AG04450 (cell line): ENCODE measurements around the gene HIVEP3. TPM values are rescaled to one million over a fixed set of nuclear protein-coding genes. Genes with fewer than 3 reads are reported as not detected.

ENCODE experiments used
- CTCF ChIA-PET: fragments of 300-600, 350-600 bp; formaldehyde crosslinking; extraction: SDS; loops from one replicate; lab custom pipeline; 2022; ENCODE audit warnings: antibody characterized with exemption, inconsistent platforms; lab: Charles Lee
- POLR2A ChIA-PET: fragments of 350-600 bp; formaldehyde crosslinking; extraction: SDS; loops from one replicate; lab custom pipeline; 2021; ENCODE audit warnings: antibody characterized with exemption, inconsistent platforms; lab: Yijun Ruan, JAX
- DNase-seq: peaks from one replicate; pipeline ENCODE4 v3.0.0-alpha.2; 2011; ENCODE audit warnings: low read depth, low spot score
- H3K27ac ChIP-seq: one replicate; pipeline ENCODE4 v1.5.1; 2012; ENCODE audit warnings: low read depth, low read length, control low read depth
- H3K27me3 ChIP-seq: one replicate; pipeline ENCODE4 v1.6.0; 2012; ENCODE audit warnings: low read length; ENCODE audit not compliant: control insufficient read depth, insufficient read depth
- H3K4me3 ChIP-seq: 2 replicates; pipeline ENCODE4 v1.5.1; 2011; ENCODE audit warnings: mild to moderate bottlenecking, low read depth, low read length, control low read depth
- H3K9me3 ChIP-seq: 2 replicates; pipeline ENCODE4 v1.5.1; 2012; ENCODE audit warnings: low read length; ENCODE audit not compliant: control insufficient read depth, insufficient read depth
- polyA plus RNA-seq: library from polyadenylated mRNA; depleted of rRNA; stranded (reverse); fragments of >200 nt; gene quantifications from 2 replicates; pipeline ENCODE4 v1.2.3, GENCODE V29; 2011
- TF ChIP-seq, protein P1 (sequence below): IDR thresholded peaks from 2 replicates; pipeline ENCODE4 v1.5.1; 2011; ENCODE audit warnings: low read depth, low read length, control low read depth, inconsistent platforms

The HIVEP3 gene
- polyA plus RNA-seq, 1 experiment: 4.8 TPM

GRCh38 chr1:41919131-41919530, 409 bp upstream of the HIVEP3 start:
- DNase-seq: no peak
- POLR2A ChIA-PET: interaction anchor here (1.3 kb wide), 1 partner anchor 36 kb away, joined by 5 read pairs; no protein-coding TSS in a partner anchor
- Histone ChIP-seq H3K4me3 (no peak overlapping the region), H3K9me3 (0 out of 2 replicates have a peak, but pooled peaks cover 2% of the 10 kb centered on the region), H3K27me3 (no peaks in the 10 kb centered on the region), H3K27ac (no peak overlapping the region)
- CTCF ChIA-PET: interaction anchor here (0.5 to 2.2 kb wide), 4 partner anchors 13 to 345 kb away, joined by 3 to 8 read pairs (median 4); no protein-coding TSS in a partner anchor
- TF ChIP-seq, protein P1, sequence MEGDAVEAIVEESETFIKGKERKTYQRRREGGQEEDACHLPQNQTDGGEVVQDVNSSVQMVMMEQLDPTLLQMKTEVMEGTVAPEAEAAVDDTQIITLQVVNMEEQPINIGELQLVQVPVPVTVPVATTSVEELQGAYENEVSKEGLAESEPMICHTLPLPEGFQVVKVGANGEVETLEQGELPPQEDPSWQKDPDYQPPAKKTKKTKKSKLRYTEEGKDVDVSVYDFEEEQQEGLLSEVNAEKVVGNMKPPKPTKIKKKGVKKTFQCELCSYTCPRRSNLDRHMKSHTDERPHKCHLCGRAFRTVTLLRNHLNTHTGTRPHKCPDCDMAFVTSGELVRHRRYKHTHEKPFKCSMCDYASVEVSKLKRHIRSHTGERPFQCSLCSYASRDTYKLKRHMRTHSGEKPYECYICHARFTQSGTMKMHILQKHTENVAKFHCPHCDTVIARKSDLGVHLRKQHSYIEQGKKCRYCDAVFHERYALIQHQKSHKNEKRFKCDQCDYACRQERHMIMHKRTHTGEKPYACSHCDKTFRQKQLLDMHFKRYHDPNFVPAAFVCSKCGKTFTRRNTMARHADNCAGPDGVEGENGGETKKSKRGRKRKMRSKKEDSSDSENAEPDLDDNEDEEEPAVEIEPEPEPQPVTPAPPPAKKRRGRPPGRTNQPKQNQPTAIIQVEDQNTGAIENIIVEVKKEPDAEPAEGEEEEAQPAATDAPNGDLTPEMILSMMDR: no peak

- H3K27me3 ChIP-seq: no peaks in the 10 kb centered on the region
- TF ChIP-seq, protein P1: no peak
- H3K4me3 ChIP-seq: peak overlapping the region; percentile 63
- no peak overlapping the region for H3K27ac ChIP-seq
- ChIA-PET CTCF (interaction anchor here (0.5 to 1.0 kb wide), 2 partner anchors 12 to 345 kb away, joined by 3 read pairs; no protein-coding TSS in a partner anchor), POLR2A (interaction anchor here (0.6 to 1.3 kb wide), 2 partner anchors 25 to 37 kb away, joined by 5 read pairs; no protein-coding TSS in a partner anchor)
- H3K9me3 ChIP-seq: no peaks in the 10 kb centered on the region
- no peak for DNase-seq
Observed at GRCh38 chr1:41917835-41918449, 780 bp downstream of the HIVEP3 start.

- CTCF ChIA-PET: no interaction called here
- Histone ChIP-seq H3K4me3 (peak overlapping the region; percentile 63), H3K27ac (no peak overlapping the region), H3K9me3 (no peaks in the 10 kb centered on the region), H3K27me3 (no peaks in the 10 kb centered on the region)
- TF ChIP-seq, protein P1: no peak
- no peak for DNase-seq
- POLR2A ChIA-PET: no interaction called here
Observed at GRCh38 chr1:41917076-41917475, 1.6 kb downstream of the HIVEP3 start.

GRCh38 chr1:41915786-41916571, 2.7 kb downstream of the HIVEP3 start:
- ChIA-PET CTCF (no interaction called here), POLR2A (no interaction called here)
- Histone ChIP-seq H3K4me3 (no peak overlapping the region), H3K27ac (no peak overlapping the region), H3K9me3 (no peaks in the 10 kb centered on the region), H3K27me3 (no peaks in the 10 kb centered on the region)
- DNase-seq: no peak
- TF ChIP-seq, protein P1: no peak

- no peak overlapping the region for H3K4me3 ChIP-seq
- TF ChIP-seq, protein P1: no peak
- no peak overlapping the region for H3K27ac ChIP-seq
- no peak for DNase-seq
- no peaks in the 10 kb centered on the region for H3K27me3 ChIP-seq
- no peaks in the 10 kb centered on the region for H3K9me3 ChIP-seq
- ChIA-PET POLR2A (no interaction called here), CTCF (no interaction called here)
Observed at GRCh38 chr1:41914516-41914915, 4.2 kb downstream of the HIVEP3 start.
